WTC11 (cell line): Measurements from ENCODE around the gene GALNT12. TPM values are rescaled to one million over a fixed set of nuclear protein-coding genes. Genes with fewer than 3 reads are reported as not detected.

ENCODE experiments used
- ATAC-seq: fragments of 200-7000 bp; cut with Tn5 transposase; 2 replicates; pipeline ENCODE4 v1.10.0; 2021; ENCODE audit warnings: mild to moderate bottlenecking, moderate library complexity
- CTCF ChIA-PET: fragments of 300-600 bp; sonication (Branson Sonifier 250); formaldehyde crosslinking; loops from one replicate; lab custom pipeline; 2021; ENCODE audit warnings: antibody characterized with exemption; lab: Charles Lee
- POLR2A ChIA-PET: fragments of 350-600 bp; sonication (Branson Sonifier 250); formaldehyde crosslinking; loops from one replicate; lab custom pipeline; 2021; ENCODE audit warnings: antibody characterized with exemption; lab: Charles Lee
- DNase-seq: peaks from one replicate; pipeline ENCODE4 v3.0.0; 2021; ENCODE audit warnings: low spot score
- H3K27ac Mint-ChIP-seq: 2 replicates; pipeline ENCODE4 v1.8.0; 2021; ENCODE audit warnings: mixed read lengths
- H3K27me3 Mint-ChIP-seq: 2 replicates; pipeline ENCODE4 v1.8.0; 2021; ENCODE audit warnings: low read depth, mild to moderate bottlenecking, moderate library complexity, mixed read lengths
- H3K36me3 Mint-ChIP-seq: 2 replicates; pipeline ENCODE4 v1.8.0; 2021; ENCODE audit warnings: mixed read lengths
- H3K4me1 Mint-ChIP-seq: 2 replicates; pipeline ENCODE4 v1.8.0; 2022; ENCODE audit warnings: mixed read lengths
- H3K4me3 Mint-ChIP-seq: 2 replicates; pipeline ENCODE4 v1.8.0; 2021; ENCODE audit warnings: mild to moderate bottlenecking, moderate library complexity, mixed read lengths
- H3K9me3 Mint-ChIP-seq: 2 replicates; pipeline ENCODE4 v1.8.0; 2021; ENCODE audit warnings: mixed read lengths
- CBFB ChIP-seq: sonication (generic); formaldehyde crosslinking; IDR thresholded peaks from 2 replicates; pipeline ENCODE4 v1.8.1; 2022; ENCODE audit warnings: mild to moderate bottlenecking, low read depth, missing genetic modification reagents
- CREM ChIP-seq: sonication (generic); formaldehyde crosslinking; IDR thresholded peaks from 2 replicates; pipeline ENCODE4 v1.8.1; 2022; ENCODE audit warnings: mild to moderate bottlenecking, missing genetic modification reagents, moderate library complexity
- ETV6 ChIP-seq: sonication (generic); formaldehyde crosslinking; IDR thresholded peaks from 2 replicates; pipeline ENCODE4 v1.8.1; 2022; ENCODE audit warnings: mild to moderate bottlenecking, missing genetic modification reagents
- FOXP4 ChIP-seq: sonication (generic); formaldehyde crosslinking; IDR thresholded peaks from 2 replicates; pipeline ENCODE4 v1.8.0; 2022; ENCODE audit warnings: mild to moderate bottlenecking, missing genetic modification reagents
- GABPB1 ChIP-seq: sonication (generic); formaldehyde crosslinking; IDR thresholded peaks from 2 replicates; pipeline ENCODE4 v1.8.1; 2023; ENCODE audit warnings: mild to moderate bottlenecking, missing genetic modification reagents
- MLX ChIP-seq: sonication (generic); formaldehyde crosslinking; IDR thresholded peaks from 2 replicates; pipeline ENCODE4 v1.8.1; 2023; ENCODE audit warnings: mild to moderate bottlenecking, missing genetic modification reagents, moderate library complexity
- MYBL2 ChIP-seq: sonication (generic); formaldehyde crosslinking; IDR thresholded peaks from 2 replicates; pipeline ENCODE4 v1.8.1; 2023; ENCODE audit warnings: mild to moderate bottlenecking, moderate library complexity, missing genetic modification reagents
- NFATC4 ChIP-seq: fragments of 250-450 bp; sonication (Bioruptor Pico); IDR thresholded peaks from 2 replicates; pipeline ENCODE4 v1.9.0; 2021; ENCODE audit warnings: mild to moderate bottlenecking
- NR1H2 ChIP-seq: sonication (generic); formaldehyde crosslinking; IDR thresholded peaks from 2 replicates; pipeline ENCODE4 v1.9.0; 2021; ENCODE audit warnings: mild to moderate bottlenecking, moderate library complexity, missing genetic modification reagents
- RELA ChIP-seq: sonication (generic); formaldehyde crosslinking; IDR thresholded peaks from 2 replicates; pipeline ENCODE4 v1.8.1; 2022; ENCODE audit warnings: missing genetic modification reagents, mild to moderate bottlenecking, borderline replicate concordance
- SP1 ChIP-seq: sonication (generic); formaldehyde crosslinking; conservative IDR thresholded peaks from 2 replicates; pipeline ENCODE4 v1.8.1; 2022; ENCODE audit warnings: missing genetic modification reagents
- USF1 ChIP-seq: sonication (generic); formaldehyde crosslinking; IDR thresholded peaks from 2 replicates; pipeline ENCODE4 v1.8.0; 2022; ENCODE audit warnings: mild to moderate bottlenecking, missing genetic modification reagents
- ZBTB21 ChIP-seq: sonication (generic); formaldehyde crosslinking; IDR thresholded peaks from 2 replicates; pipeline ENCODE4 v1.8.1; 2023; ENCODE audit warnings: mild to moderate bottlenecking, missing genetic modification reagents, borderline replicate concordance
- ZNF138 ChIP-seq: sonication (generic); formaldehyde crosslinking; conservative IDR thresholded peaks from 2 replicates; pipeline ENCODE4 v1.8.1; 2022; ENCODE audit warnings: mild to moderate bottlenecking, moderate library complexity, missing genetic modification reagents
- ZNF219 ChIP-seq: sonication (generic); formaldehyde crosslinking; IDR thresholded peaks from 2 replicates; pipeline ENCODE4 v1.8.0; 2023; ENCODE audit warnings: missing genetic modification reagents, mild to moderate bottlenecking, borderline replicate concordance
- ZNF232 ChIP-seq: sonication (generic); formaldehyde crosslinking; IDR thresholded peaks from 2 replicates; pipeline ENCODE4 v1.8.0; 2022; ENCODE audit warnings: mild to moderate bottlenecking, missing genetic modification reagents
- ZNF317 ChIP-seq: sonication (generic); formaldehyde crosslinking; IDR thresholded peaks from 2 replicates; pipeline ENCODE4 v1.8.1; 2023; ENCODE audit warnings: low read depth, mild to moderate bottlenecking, moderate library complexity, missing genetic modification reagents, borderline replicate concordance
- ZNF396 ChIP-seq: fragments of 250-450 bp; sonication (Bioruptor Pico); IDR thresholded peaks from 2 replicates; pipeline ENCODE4 v1.8.0; 2021; ENCODE audit warnings: mild to moderate bottlenecking, moderate library complexity, borderline replicate concordance
- ZNF416 ChIP-seq: fragments of 250-450 bp; sonication (Bioruptor Pico); IDR thresholded peaks from 2 replicates; pipeline ENCODE4 v1.9.0; 2021; ENCODE audit warnings: mild to moderate bottlenecking, inconsistent platforms
- total RNA-seq: library from RNA; stranded (reverse); gene quantifications from 3 replicates; pipeline ENCODE4 v1.2.3, GENCODE V29; 2021
- TF ChIP-seq, protein P1 (sequence below): fragments of 250-450 bp; sonication (Bioruptor Pico); IDR thresholded peaks from 2 replicates; pipeline ENCODE4 v1.8.0; 2021; ENCODE audit warnings: mild to moderate bottlenecking
- TF ChIP-seq, protein P2 (sequence below): sonication (generic); formaldehyde crosslinking; IDR thresholded peaks from 2 replicates; pipeline ENCODE4 v1.8.1; 2023; ENCODE audit warnings: mild to moderate bottlenecking, missing genetic modification reagents, borderline replicate concordance
- TF ChIP-seq, protein P3 (sequence below): fragments of 250-450 bp; sonication (Bioruptor Pico); IDR thresholded peaks from 2 replicates; pipeline ENCODE4 v1.9.0; 2021; ENCODE audit warnings: mild to moderate bottlenecking
- TF ChIP-seq, protein P4 (sequence below): sonication (generic); formaldehyde crosslinking; IDR thresholded peaks from 2 replicates; pipeline ENCODE4 v1.8.0; 2022; ENCODE audit warnings: mild to moderate bottlenecking, missing genetic modification reagents

The GALNT12 gene
- total RNA-seq, 1 experiment from 2014 or later: 19.3 TPM

- H3K4me1 Mint-ChIP-seq: no peaks in the 10 kb centered on the region
- CTCF ChIA-PET: no interaction called here
- no peaks in the 10 kb centered on the region for H3K27me3 Mint-ChIP-seq
- POLR2A ChIA-PET: interaction anchor here (0.6 kb wide), 1 partner anchor 241 kb away, joined by 5 read pairs; no protein-coding TSS in a partner anchor
- H3K9me3 Mint-ChIP-seq: no peaks in the 10 kb centered on the region
- TF ChIP-seq ETV6 (no peak), RELA (CRISPR knock-in tag) (no peak), ZNF232 (CRISPR knock-in tag) (no peak), MYBL2 (CRISPR knock-in tag) (no peak), ZNF138 (CRISPR knock-in tag) (no peak), ZNF416 (no peak), SP1 (CRISPR knock-in tag) (no peak), GABPB1 (no peak), CREM (CRISPR knock-in tag) (no peak), MLX (no peak), USF1 (CRISPR knock-in tag) (no peak), CBFB (CRISPR knock-in tag) (no peak)
- TF ChIP-seq, protein P1, sequence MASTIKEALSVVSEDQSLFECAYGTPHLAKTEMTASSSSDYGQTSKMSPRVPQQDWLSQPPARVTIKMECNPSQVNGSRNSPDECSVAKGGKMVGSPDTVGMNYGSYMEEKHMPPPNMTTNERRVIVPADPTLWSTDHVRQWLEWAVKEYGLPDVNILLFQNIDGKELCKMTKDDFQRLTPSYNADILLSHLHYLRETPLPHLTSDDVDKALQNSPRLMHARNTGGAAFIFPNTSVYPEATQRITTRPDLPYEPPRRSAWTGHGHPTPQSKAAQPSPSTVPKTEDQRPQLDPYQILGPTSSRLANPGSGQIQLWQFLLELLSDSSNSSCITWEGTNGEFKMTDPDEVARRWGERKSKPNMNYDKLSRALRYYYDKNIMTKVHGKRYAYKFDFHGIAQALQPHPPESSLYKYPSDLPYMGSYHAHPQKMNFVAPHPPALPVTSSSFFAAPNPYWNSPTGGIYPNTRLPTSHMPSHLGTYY (CRISPR knock-in tag): no peak
- TF ChIP-seq, protein P2, sequence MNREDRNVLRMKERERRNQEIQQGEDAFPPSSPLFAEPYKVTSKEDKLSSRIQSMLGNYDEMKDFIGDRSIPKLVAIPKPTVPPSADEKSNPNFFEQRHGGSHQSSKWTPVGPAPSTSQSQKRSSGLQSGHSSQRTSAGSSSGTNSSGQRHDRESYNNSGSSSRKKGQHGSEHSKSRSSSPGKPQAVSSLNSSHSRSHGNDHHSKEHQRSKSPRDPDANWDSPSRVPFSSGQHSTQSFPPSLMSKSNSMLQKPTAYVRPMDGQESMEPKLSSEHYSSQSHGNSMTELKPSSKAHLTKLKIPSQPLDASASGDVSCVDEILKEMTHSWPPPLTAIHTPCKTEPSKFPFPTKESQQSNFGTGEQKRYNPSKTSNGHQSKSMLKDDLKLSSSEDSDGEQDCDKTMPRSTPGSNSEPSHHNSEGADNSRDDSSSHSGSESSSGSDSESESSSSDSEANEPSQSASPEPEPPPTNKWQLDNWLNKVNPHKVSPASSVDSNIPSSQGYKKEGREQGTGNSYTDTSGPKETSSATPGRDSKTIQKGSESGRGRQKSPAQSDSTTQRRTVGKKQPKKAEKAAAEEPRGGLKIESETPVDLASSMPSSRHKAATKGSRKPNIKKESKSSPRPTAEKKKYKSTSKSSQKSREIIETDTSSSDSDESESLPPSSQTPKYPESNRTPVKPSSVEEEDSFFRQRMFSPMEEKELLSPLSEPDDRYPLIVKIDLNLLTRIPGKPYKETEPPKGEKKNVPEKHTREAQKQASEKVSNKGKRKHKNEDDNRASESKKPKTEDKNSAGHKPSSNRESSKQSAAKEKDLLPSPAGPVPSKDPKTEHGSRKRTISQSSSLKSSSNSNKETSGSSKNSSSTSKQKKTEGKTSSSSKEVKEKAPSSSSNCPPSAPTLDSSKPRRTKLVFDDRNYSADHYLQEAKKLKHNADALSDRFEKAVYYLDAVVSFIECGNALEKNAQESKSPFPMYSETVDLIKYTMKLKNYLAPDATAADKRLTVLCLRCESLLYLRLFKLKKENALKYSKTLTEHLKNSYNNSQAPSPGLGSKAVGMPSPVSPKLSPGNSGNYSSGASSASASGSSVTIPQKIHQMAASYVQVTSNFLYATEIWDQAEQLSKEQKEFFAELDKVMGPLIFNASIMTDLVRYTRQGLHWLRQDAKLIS (CRISPR knock-in tag): no peak
- TF ChIP-seq, protein P3, sequence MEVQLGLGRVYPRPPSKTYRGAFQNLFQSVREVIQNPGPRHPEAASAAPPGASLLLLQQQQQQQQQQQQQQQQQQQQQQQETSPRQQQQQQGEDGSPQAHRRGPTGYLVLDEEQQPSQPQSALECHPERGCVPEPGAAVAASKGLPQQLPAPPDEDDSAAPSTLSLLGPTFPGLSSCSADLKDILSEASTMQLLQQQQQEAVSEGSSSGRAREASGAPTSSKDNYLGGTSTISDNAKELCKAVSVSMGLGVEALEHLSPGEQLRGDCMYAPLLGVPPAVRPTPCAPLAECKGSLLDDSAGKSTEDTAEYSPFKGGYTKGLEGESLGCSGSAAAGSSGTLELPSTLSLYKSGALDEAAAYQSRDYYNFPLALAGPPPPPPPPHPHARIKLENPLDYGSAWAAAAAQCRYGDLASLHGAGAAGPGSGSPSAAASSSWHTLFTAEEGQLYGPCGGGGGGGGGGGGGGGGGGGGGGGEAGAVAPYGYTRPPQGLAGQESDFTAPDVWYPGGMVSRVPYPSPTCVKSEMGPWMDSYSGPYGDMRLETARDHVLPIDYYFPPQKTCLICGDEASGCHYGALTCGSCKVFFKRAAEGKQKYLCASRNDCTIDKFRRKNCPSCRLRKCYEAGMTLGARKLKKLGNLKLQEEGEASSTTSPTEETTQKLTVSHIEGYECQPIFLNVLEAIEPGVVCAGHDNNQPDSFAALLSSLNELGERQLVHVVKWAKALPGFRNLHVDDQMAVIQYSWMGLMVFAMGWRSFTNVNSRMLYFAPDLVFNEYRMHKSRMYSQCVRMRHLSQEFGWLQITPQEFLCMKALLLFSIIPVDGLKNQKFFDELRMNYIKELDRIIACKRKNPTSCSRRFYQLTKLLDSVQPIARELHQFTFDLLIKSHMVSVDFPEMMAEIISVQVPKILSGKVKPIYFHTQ: no peak
- DNase-seq (no peak), ATAC-seq (no peak)
- no peak overlapping the region for H3K27ac Mint-ChIP-seq
- H3K4me3 Mint-ChIP-seq: no peak overlapping the region
- H3K36me3 Mint-ChIP-seq: no peaks in the 10 kb centered on the region
Observed at GRCh38 chr9:98886691-98887229, 79.3 kb downstream of the GALNT12 start.

DNA sequence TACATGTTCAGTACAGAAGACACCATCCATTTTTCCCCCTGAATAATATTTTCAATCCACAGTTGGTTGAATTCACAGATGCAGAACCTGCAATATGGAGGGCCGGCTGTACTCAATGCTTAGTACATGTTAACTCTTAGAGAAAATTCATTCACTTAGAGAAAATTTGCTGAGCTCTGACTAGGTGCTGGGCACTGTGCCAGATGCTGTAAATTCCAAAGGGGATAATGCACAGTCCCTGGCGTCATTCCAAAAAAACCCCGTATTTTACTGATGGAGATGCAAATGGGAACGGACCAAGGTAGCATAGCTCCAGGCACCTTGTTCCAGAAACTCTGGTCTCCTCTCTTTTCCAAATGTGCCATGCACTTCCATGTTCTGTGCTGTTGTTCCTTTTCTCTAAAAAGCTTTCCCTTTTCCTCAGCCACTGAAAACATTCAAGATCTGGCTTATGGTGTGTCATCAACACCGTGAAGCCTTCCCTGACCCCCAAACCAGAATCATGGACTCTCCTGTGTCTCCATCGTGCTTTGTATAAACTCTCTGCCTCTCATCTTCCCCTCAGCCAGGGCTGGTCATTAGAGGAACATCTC lies 80.5 kb downstream of the GALNT12 start:
- ChIA-PET POLR2A (no interaction called here), CTCF (no interaction called here)
- Mint-ChIP-seq H3K27ac (no peak overlapping the region), H3K4me3 (no peak overlapping the region), H3K27me3 (no peaks in the 10 kb centered on the region), H3K36me3 (no peaks in the 10 kb centered on the region), H3K4me1 (no peaks in the 10 kb centered on the region), H3K9me3 (no peaks in the 10 kb centered on the region)
- DNase-seq (no peak), ATAC-seq (no peak)
- TF ChIP-seq ZNF396 (CRISPR knock-in tag) (no peak), ZNF317 (CRISPR knock-in tag) (no peak), NFATC4 (CRISPR knock-in tag) (no peak), ZBTB21 (CRISPR knock-in tag) (no peak), MYBL2 (CRISPR knock-in tag) (no peak), ZNF219 (CRISPR knock-in tag) (no peak), NR1H2 (CRISPR knock-in tag) (no peak), FOXP4 (CRISPR knock-in tag) (no peak)
- TF ChIP-seq, protein P4, sequence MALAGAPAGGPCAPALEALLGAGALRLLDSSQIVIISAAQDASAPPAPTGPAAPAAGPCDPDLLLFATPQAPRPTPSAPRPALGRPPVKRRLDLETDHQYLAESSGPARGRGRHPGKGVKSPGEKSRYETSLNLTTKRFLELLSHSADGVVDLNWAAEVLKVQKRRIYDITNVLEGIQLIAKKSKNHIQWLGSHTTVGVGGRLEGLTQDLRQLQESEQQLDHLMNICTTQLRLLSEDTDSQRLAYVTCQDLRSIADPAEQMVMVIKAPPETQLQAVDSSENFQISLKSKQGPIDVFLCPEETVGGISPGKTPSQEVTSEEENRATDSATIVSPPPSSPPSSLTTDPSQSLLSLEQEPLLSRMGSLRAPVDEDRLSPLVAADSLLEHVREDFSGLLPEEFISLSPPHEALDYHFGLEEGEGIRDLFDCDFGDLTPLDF (CRISPR knock-in tag): no peak
